HT-29 (cell line): ENCODE results near the gene FFAR1. TPM values are rescaled to one million over a fixed set of nuclear protein-coding genes. Genes with fewer than 3 reads are reported as not detected.

Experiments used
- DNase-seq: peaks from one replicate; pipeline ENCODE4 v3.0.0-alpha.2; 2015; ENCODE audit warnings: low spot score
- total RNA-seq: library from RNA; depleted of rRNA; stranded (reverse); fragments of >200 nt; shearing (Covaris generic); gene quantifications from 2 replicates; pipeline ENCODE4 v1.2.3, GENCODE V29; 2014

Gene FFAR1
- total RNA-seq, 1 experiment from 2014 or later, result not detected

GRCh38 chr19:35314858-35315470, 32.7 kb upstream of the FFAR1 start:
- DNase-seq, result no peak

GRCh38 chr19:35315883-35316282, 31.8 kb upstream of the FFAR1 start:
- no peak for DNase-seq

GRCh38 chr19:35316560-35316959, 31.1 kb upstream of the FFAR1 start:
- DNase-seq, result no peak

- no peak for DNase-seq
These were observed 30.1 kb upstream of the FFAR1 start for GRCh38 chr19:35317464-35318043.

GRCh38 chr19:35318679-35319448, 28.8 kb upstream of the FFAR1 start:
- peak; percentile 74 for DNase-seq

GRCh38 chr19:35320065-35320713, 27.5 kb upstream of the FFAR1 start:
- DNase-seq, result no peak

- DNase-seq, result no peak
These were observed 26.4 kb upstream of the FFAR1 start for GRCh38 chr19:35321291-35321690.

GRCh38 chr19:35322014-35322413, 25.7 kb upstream of the FFAR1 start:
- DNase-seq, result no peak

GRCh38 chr19:35327642-35328041, 20.1 kb upstream of the FFAR1 start:
- peak; percentile 36 for DNase-seq

- no peak for DNase-seq
These were observed 18.8 kb upstream of the FFAR1 start, which contains the start of gene CD22 for GRCh38 chr19:35328851-35329285. Gene CD22 (plus strand): TSS chr19:35329187. CDS start chr19:35332041, 2,854 bp downstream.

- no peak for DNase-seq
These were observed 18.4 kb upstream of the FFAR1 start for GRCh38 chr19:35329323-35329722.

GRCh38 chr19:35330475-35330874, 17.2 kb upstream of the FFAR1 start:
- no peak for DNase-seq

- no peak for DNase-seq
These were observed 16.0 kb upstream of the FFAR1 start for GRCh38 chr19:35331551-35332214.

- no peak for DNase-seq
These were observed 14.9 kb upstream of the FFAR1 start for GRCh38 chr19:35332817-35333216.

- DNase-seq, result no peak
These were observed 13.5 kb upstream of the FFAR1 start for GRCh38 chr19:35334144-35334753.

GRCh38 chr19:35336166-35336955, 11.3 kb upstream of the FFAR1 start:
- DNase-seq, result no peak

GRCh38 chr19:35337097-35337983, 10.4 kb upstream of the FFAR1 start:
- no peak for DNase-seq

GRCh38 chr19:35337984-35338296, 9.8 kb upstream of the FFAR1 start:
- DNase-seq, result no peak

- DNase-seq, result no peak
These were observed 7.3 kb upstream of the FFAR1 start for GRCh38 chr19:35340431-35340830.

- no peak for DNase-seq
These were observed 6.7 kb upstream of the FFAR1 start for GRCh38 chr19:35341006-35341405.
